HL-60/S4 treated with retinoic acid at 250 ng/mL for 4 days and 3 days (cell line): ENCODE measurements around the gene AGPAT3.

Experiments used
- in situ Hi-C: fragments of 300-500 bp; cut with MboI; formaldehyde crosslinking; loops from 2 replicates; pipeline ENCODE4 v1.7.0; 2022; ENCODE audit warnings: low sequenced_read_pairs

Gene AGPAT3

GRCh38 chr21:43904331-43904781 is 39.3 kb downstream of the AGPAT3 start:
- in situ Hi-C loops: loop anchor here (10.0 kb wide), 1 partner anchor 70 kb away; no protein-coding TSS in a partner anchor

GRCh38 chr21:43905726-43906455 is 40.9 kb downstream of the AGPAT3 start:
- in situ Hi-C loops: loop anchor here (10.0 kb wide), 1 partner anchor 71 kb away; no protein-coding TSS in a partner anchor

DNA sequence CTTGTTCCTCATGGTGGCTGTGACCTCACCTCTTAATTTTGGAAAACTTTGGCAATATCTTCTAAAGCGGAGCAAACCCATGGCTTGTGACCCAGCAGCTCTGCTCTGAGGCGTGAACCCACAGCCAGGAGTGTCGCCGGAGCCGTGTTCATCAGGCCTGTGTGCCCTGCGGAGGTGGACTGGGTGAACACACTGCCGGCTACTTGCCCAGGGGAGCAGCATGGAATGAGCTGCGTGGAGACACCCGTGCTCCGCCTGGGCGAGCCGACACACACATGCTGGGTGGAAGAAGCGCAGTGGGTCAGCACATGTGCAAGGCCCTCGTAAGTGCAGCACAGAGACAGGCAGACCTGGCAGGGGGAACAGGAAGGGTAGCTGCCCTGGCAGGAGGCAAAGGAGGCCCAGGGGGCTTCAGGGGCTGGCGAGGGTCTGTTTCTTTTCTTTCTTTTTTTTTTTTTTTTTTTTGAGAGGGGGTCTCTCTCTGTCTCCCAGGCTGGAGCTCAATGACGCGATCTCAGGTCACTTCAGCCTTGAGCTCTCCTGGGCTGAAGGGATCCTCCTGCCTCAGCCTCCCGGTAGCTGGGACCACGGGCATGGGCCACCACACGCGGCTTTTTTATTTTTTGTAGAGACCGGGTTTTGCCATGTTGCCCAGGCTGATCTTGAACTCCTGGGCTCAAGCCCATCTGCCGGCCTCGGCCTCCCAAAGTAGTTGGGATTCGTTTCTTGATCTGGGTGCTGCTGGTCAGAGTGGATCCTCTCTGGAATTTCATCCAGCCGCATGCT is 41.8 kb downstream of the AGPAT3 start:
- in situ Hi-C loops: loop anchor here (10.0 kb wide), 1 partner anchor 72 kb away; no protein-coding TSS in a partner anchor

DNA sequence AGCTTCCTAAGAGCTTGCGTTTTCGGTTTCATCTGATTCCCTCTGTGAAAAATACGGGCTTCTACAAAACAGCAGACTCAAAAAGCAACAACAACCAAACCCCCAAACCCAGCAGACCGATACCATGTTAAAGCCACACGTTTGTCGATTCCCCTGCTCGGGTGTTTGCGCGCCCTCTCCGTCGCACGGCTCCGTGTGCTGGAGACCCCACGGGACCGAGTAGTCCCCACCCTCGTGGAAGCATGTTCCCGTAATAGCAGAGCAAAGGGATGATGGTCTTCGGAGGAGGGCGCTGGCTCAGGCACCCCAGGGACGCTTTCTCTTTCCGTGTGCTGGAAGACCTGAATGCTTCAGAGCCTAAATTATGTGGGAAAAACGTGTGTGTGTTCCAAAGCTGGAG is 42.7 kb downstream of the AGPAT3 start:
- in situ Hi-C loops: loop anchor here (10.0 kb wide), 1 partner anchor 73 kb away; no protein-coding TSS in a partner anchor

- in situ Hi-C loops: loop anchor here (10.0 kb wide), 1 partner anchor 73 kb away; no protein-coding TSS in a partner anchor
Measured at GRCh38 chr21:43908167-43908566, 43.1 kb downstream of the AGPAT3 start.

GRCh38 chr21:43909741-43910400 is 44.8 kb downstream of the AGPAT3 start:
- in situ Hi-C loops: loop anchor here (10.0 kb wide), 1 partner anchor 75 kb away; no protein-coding TSS in a partner anchor

- in situ Hi-C loops: no loop called here
Measured at GRCh38 chr21:43910460-43910859, 45.4 kb downstream of the AGPAT3 start.

DNA sequence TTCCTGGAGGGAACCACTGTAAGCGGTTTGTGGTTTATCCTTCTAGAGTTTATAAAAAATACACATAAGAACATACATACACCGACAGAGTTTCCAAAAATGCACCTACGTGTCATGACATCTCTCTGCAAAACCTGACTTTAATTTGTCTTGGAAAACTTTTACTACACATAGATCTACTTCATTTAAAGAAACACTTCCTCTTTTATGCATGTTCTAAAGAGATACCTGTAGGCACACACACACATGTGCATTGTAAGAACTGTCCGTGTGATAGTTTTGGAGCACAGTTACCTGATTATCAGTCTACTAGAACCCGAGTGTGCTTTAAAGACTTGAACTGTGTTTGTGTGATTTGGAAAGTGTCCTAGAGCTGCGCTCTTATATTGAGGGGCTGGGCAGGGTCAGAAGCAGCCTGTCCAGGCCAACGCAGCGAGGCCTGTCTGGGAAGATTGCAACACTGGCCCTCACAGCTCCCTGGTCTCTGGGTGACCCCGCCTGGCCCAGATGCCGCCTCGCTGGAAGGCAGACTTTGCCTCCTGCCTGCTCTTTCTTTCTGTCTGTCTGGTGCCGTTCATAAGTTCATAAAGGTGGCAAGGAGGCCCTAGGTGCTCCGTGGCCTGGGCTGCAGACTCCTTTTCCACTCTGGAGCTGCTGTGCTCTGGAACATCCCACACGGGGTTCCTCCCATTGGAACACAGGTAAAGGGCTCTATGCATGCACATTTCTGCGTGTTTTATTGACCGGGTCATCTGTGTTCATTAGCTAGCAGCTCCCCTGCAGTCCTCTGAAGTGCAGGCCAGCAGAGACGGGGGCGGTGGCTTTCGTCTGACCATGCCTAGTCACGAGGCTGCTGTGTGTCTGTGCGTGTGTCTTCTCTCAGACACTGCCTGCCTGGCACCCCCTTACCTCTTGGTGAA is 46.3 kb downstream of the AGPAT3 start:
- in situ Hi-C loops: no loop called here

- in situ Hi-C loops: no loop called here
Measured at GRCh38 chr21:43911935-43912487, 47.0 kb downstream of the AGPAT3 start.

DNA sequence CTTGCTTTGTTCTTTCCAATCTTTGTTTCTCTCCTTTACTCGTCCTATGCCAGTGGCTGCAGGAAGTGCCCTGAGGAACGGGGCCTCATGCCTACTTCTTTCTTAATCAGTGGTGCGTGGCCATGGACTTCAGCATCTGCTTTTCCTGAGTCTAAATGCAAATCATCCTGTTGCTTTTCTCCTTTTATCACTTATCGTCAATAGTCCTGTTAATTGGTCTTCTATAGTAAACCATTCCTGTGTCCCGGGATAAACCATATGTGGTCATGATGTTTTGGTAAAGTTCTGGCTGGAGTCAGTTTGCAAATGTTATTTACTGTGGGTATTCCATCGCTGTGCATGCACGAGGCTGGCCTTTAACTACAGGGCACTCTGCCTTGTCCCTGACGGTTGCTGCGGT is 47.5 kb downstream of the AGPAT3 start:
- in situ Hi-C loops: no loop called here

GRCh38 chr21:43912910-43913309 is 47.9 kb downstream of the AGPAT3 start:
- in situ Hi-C loops: no loop called here

GRCh38 chr21:43913928-43914327 is 48.9 kb downstream of the AGPAT3 start:
- in situ Hi-C loops: no loop called here

- in situ Hi-C loops: no loop called here
Measured at GRCh38 chr21:43916076-43916475, 51.1 kb downstream of the AGPAT3 start.

DNA sequence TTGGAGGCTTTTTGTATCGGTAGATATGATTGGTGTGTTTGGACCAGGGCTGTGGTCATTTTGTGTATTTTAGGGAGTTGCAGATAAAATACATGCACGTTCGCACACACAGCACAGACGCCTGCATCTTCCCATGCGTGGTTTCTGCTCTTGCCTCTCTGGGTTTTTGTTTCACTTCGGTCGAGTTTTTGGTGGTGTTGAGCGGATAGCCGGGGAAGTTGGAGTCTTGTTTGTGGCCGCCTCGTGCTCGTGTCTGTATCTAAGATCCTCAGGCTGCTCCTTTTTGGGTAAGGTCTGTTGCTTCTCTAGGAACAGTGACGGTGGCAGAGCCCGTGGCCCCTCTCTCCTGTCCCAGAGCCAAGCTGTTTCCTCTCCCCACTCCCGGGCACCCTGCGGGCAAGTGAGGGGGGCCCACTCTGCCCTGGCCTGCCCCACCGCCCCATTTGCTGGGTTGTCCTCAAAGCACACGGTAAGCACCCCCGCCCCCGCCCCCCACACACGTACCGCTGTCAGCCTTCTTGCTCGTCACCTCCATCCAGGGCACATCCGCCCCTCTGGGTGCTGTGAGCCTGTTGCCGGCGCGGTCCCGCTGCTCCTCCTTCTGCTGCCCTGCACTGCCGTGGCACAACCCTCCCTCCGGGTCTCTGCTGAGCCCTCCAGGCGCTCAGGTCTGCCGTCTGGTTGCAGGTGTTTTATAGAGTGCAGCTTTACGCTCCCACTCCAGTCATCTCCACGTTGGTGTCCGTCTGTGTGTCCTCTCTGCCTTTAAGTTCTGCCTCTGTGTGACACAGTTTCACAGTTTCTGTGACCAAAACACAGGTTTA is 51.9 kb downstream of the AGPAT3 start:
- in situ Hi-C loops: no loop called here

- in situ Hi-C loops: no loop called here
Measured at GRCh38 chr21:43917515-43918384, 52.7 kb downstream of the AGPAT3 start.

DNA sequence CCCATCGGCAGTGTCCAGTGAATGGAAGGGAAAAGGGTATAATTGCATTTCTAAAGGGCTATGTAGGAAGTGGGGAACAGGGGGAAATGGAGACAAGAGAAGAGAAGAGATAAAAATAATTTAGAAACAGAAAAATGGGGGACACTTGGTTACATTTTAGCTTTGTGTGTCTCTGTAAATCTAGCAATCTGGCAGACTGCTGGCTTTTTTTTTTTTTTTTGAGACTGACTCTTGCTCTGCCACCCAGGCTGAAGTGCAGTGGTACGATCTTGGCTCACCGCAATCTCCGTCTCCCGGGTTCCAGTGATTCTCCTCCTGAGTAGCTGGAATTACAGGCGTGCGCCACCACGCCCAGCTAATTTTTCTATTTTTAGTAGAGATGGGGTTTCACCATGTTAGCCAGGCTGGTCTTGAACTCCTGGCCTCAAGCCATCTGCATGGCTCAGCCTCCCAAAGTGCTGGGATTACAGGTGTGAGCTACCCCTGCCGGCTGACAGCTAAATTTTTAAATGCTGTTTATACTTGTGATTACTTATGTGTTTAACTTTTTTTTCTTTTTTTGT is 53.4 kb downstream of the AGPAT3 start:
- in situ Hi-C loops: no loop called here

DNA sequence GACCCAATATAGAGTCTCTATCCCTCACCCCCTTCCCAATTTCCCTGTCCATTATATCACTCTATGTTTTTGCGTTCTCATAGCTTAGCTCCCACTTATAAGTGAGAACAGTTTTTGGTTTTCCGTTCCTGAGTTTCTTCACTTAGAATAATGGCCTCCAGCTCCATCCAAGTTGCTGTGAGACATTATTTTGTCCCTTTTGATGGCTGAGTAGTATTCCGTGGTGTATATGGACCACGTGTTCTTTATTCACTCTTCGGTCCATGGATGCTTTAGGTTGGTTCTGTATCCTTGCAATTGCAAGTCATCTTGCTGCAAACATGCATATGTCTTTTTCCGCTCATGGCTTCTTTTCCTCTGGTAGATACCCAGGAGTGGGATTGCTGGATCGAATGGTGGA is 54.3 kb downstream of the AGPAT3 start:
- in situ Hi-C loops: no loop called here
